OCI-LY1 (cell line): ENCODE measurements around the gene CDH13.

Experiments used
- H2AFZ ChIP-seq: fragments of 200-600 bp; sonication (generic), shearing (Covaris generic); 2 replicates; pipeline ENCODE4 v1.6.0; 2014; ENCODE audit warnings: antibody characterized with exemption, mild to moderate bottlenecking, low read length
- H3F3A ChIP-seq: fragments of 200-600 bp; sonication (generic), shearing (Covaris generic); 2 replicates; pipeline ENCODE4 v1.6.0; 2014; ENCODE audit warnings: mild to moderate bottlenecking, antibody characterized with exemption, low read length, moderate library complexity; ENCODE audit not compliant: insufficient read depth
- H3K27ac ChIP-seq: fragments of 200-600 bp; sonication (generic); 2 replicates; pipeline ENCODE4 v1.5.1; 2014; ENCODE audit warnings: low read length, mixed run types, mild to moderate bottlenecking, low read depth; ENCODE audit not compliant: poor library complexity, severe bottlenecking
- H3K27me3 ChIP-seq: fragments of 200-600 bp; sonication (generic); 2 replicates; pipeline ENCODE4 v1.6.0; 2014; ENCODE audit warnings: antibody characterized with exemption, mild to moderate bottlenecking, low read length, moderate library complexity; ENCODE audit not compliant: insufficient read depth
- H3K36me3 ChIP-seq: fragments of 200-600 bp; sonication (generic); 2 replicates; pipeline ENCODE4 v1.6.1; 2014; ENCODE audit warnings: mild to moderate bottlenecking, antibody characterized with exemption, low read length, moderate library complexity, mixed read lengths; ENCODE audit not compliant: insufficient read depth
- H3K4me1 ChIP-seq: fragments of 200-600 bp; sonication (generic); 2 replicates; pipeline ENCODE4 v1.5.1; 2014; ENCODE audit warnings: mild to moderate bottlenecking, low read length, moderate library complexity; ENCODE audit not compliant: insufficient read depth, severe bottlenecking
- H3K4me2 ChIP-seq: fragments of 200-600 bp; sonication (generic), shearing (Covaris generic); 2 replicates; pipeline ENCODE4 v1.6.1; 2014; ENCODE audit warnings: low read length
- H3K4me3 ChIP-seq: fragments of 200-600 bp; sonication (generic); 2 replicates; pipeline ENCODE4 v1.5.1; 2014; ENCODE audit warnings: low read length, low read depth, mild to moderate bottlenecking, mixed read lengths; ENCODE audit not compliant: poor library complexity, severe bottlenecking
- H3K79me2 ChIP-seq: fragments of 200-600 bp; shearing (Covaris generic); 2 replicates; pipeline ENCODE4 v1.6.1; 2016; ENCODE audit warnings: mixed run types, low read length, mixed read lengths; ENCODE audit not compliant: insufficient read depth
- H3K9ac ChIP-seq: fragments of 200-600 bp; sonication (generic), shearing (Covaris generic); 2 replicates; pipeline ENCODE4 v1.6.1; 2014; ENCODE audit warnings: mild to moderate bottlenecking, low read length, mixed read lengths
- H3K9me2 ChIP-seq: fragments of 200-600 bp; sonication (generic), shearing (Covaris generic); 2 replicates; pipeline ENCODE4 v1.6.1; 2014; ENCODE audit warnings: low read depth, mild to moderate bottlenecking, low read length, mixed read lengths
- H3K9me3 ChIP-seq: fragments of 200-600 bp; shearing (Covaris generic); 2 replicates; pipeline ENCODE4 v1.6.1; 2014; ENCODE audit warnings: low read length, mixed read lengths
- H4K20me1 ChIP-seq: fragments of 200-600 bp; sonication (generic), shearing (Covaris generic); 2 replicates; pipeline ENCODE4 v1.6.0; 2016; ENCODE audit warnings: mild to moderate bottlenecking, low read length; ENCODE audit not compliant: insufficient read depth
- EZH2 ChIP-seq: fragments of 200-600 bp; sonication (generic), shearing (Covaris generic); IDR thresholded peaks from 2 replicates; pipeline ENCODE4 v1.8.0; 2017; ENCODE audit warnings: borderline replicate concordance, mixed run types, mild to moderate bottlenecking, antibody characterized with exemption, low read length, moderate library complexity, mixed read lengths
- TF ChIP-seq, protein P1 (sequence below): fragments of 200-600 bp; sonication (generic), shearing (Covaris generic); IDR thresholded peaks from 2 replicates; pipeline ENCODE4 v1.5.1; 2017; ENCODE audit warnings: mild to moderate bottlenecking, antibody characterized with exemption, low read length, moderate library complexity, mixed read lengths

CDH13 gene

DNA sequence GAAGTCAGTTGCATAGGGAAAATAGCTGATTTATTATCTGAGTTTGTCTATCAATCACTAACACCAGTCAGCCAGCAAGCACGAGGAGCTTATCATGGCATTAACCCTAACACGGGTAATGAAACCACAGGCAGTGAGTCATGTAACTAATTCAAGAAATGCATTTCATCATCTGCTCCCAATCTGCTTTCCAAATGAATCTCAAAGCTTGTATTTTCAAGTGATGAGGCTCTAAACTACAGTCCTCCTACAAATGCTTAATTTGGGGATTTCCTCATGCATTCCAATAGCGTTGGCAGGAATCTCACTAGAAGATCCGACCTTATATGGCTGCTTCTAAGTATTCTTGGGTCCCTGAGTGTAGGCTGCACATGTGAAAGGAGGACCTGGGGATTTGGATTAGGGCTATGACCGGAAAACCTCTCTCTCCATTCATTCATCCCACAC lies 1062.6 kb downstream of the CDH13 start:
- Histone ChIP-seq H3K4me3 (no peak overlapping the region), H3K4me1 (no peaks in the 10 kb centered on the region), H3K27ac (no peak overlapping the region), H2AFZ (no peak overlapping the region), H3F3A (no peaks in the 10 kb centered on the region), H3K79me2 (no peaks in the 10 kb centered on the region), H4K20me1 (no peaks in the 10 kb centered on the region), H3K9me2 (no peaks in the 10 kb centered on the region), H3K9ac (no peak overlapping the region), H3K9me3 (no peaks in the 10 kb centered on the region), H3K4me2 (no peak overlapping the region), H3K36me3 (no peaks in the 10 kb centered on the region), H3K27me3 (no peaks in the 10 kb centered on the region)
- no peak for TF ChIP-seq EZH2
- TF ChIP-seq, protein P1, sequence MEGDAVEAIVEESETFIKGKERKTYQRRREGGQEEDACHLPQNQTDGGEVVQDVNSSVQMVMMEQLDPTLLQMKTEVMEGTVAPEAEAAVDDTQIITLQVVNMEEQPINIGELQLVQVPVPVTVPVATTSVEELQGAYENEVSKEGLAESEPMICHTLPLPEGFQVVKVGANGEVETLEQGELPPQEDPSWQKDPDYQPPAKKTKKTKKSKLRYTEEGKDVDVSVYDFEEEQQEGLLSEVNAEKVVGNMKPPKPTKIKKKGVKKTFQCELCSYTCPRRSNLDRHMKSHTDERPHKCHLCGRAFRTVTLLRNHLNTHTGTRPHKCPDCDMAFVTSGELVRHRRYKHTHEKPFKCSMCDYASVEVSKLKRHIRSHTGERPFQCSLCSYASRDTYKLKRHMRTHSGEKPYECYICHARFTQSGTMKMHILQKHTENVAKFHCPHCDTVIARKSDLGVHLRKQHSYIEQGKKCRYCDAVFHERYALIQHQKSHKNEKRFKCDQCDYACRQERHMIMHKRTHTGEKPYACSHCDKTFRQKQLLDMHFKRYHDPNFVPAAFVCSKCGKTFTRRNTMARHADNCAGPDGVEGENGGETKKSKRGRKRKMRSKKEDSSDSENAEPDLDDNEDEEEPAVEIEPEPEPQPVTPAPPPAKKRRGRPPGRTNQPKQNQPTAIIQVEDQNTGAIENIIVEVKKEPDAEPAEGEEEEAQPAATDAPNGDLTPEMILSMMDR: no peak

DNA sequence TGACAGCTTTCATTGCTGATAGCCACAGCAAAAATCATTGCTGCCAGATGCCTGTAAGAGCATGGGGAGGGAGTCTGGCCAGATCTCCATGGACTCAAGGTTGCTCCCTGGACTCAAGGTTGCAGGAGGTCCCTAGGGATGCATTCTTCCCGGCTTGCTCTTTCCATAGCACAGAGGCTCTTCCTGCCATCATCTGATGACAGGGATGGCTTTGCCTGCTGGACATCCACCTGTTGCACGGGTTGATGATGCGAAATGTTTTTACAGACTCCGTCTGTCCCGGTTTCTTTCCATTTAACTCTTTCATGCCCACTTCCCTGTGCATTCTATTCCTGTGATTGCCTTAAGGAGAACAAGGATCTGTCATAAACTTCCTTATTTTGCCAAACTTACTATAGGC lies 1065.5 kb downstream of the CDH13 start:
- no peaks in the 10 kb centered on the region for H3K36me3 ChIP-seq
- H3K79me2 ChIP-seq: no peaks in the 10 kb centered on the region
- no peaks in the 10 kb centered on the region for H3K4me1 ChIP-seq
- H2AFZ ChIP-seq: no peak overlapping the region
- H3K9me2 ChIP-seq: no peaks in the 10 kb centered on the region
- no peak overlapping the region for H3K9ac ChIP-seq
- H3K27ac ChIP-seq: no peak overlapping the region
- H3K4me3 ChIP-seq: no peak overlapping the region
- no peaks in the 10 kb centered on the region for H4K20me1 ChIP-seq
- no peak overlapping the region for H3K4me2 ChIP-seq
- TF ChIP-seq, protein P1: no peak
- TF ChIP-seq EZH2: no peak
- no peaks in the 10 kb centered on the region for H3F3A ChIP-seq
- H3K27me3 ChIP-seq: no peaks in the 10 kb centered on the region
- H3K9me3 ChIP-seq: no peaks in the 10 kb centered on the region

DNA sequence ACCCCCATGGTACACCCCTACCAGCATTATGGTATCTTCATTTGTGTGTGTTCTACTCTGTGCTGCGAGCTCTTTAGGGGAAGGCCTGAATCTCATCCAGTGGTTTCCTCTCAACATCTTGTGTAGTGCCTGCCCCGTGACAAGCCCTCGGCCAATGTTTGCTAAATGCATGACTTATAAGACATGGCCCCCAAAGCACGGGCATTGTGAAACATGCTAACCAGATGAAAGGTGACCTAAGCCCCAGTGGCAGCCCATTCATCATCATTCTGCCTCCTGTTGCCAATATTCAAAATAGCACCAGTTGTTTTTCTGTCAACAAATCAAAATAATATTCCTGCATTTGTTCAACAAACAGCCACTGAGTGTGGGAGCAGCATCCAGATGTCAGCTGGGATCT lies 1072.2 kb downstream of the CDH13 start:
- Histone ChIP-seq H3K9me3 (no peaks in the 10 kb centered on the region), H4K20me1 (no peaks in the 10 kb centered on the region), H3K9me2 (no peaks in the 10 kb centered on the region), H3K4me1 (no peaks in the 10 kb centered on the region), H3F3A (no peaks in the 10 kb centered on the region), H2AFZ (no peak overlapping the region), H3K27me3 (no peaks in the 10 kb centered on the region), H3K9ac (no peak overlapping the region), H3K27ac (no peak overlapping the region), H3K36me3 (no peaks in the 10 kb centered on the region), H3K4me3 (no peak overlapping the region), H3K4me2 (no peak overlapping the region), H3K79me2 (no peaks in the 10 kb centered on the region)
- TF ChIP-seq EZH2: no peak
- TF ChIP-seq, protein P1: no peak
